ENCODE results near the gene COL4A2.

The COL4A2 gene

DNA sequence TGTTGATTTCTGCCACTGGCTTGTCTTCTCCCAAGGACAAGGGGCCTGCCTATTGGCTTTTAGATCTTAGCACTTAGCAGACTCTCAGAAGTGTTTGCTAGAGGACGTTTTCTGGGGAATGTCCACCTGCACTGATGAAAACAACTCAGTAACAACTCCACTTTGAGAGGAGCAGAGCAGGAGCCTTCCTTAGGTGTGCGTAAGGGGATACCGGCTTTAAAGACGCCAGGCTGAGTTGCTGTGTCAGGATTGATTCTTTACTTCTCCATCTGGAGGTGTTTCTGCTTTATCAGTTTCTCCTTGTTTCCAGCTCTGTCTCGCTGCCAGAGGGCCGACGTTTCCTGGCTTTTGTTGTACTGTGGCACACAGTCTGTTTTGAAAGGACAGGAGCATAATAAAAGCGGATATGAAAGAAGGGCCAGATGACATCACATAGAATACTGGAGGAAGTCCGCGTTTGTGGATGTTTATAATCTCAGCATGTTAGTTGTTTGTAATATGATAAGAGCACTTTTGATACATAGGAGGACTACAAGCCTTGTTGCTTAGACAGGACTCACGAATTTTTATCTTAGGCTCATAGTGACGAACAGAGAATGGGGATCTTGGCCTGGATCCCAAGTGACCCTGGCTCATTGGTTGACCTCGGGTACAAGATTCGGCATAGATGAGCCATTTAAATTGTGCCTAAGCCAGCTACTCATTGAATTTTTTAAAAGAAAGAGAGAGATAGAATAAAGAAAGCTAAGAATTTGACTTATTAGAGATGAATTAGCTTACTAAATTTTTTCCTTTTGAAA lies 34.6 kb downstream of the COL4A2 start:
- no peak for DNase-seq

DNA sequence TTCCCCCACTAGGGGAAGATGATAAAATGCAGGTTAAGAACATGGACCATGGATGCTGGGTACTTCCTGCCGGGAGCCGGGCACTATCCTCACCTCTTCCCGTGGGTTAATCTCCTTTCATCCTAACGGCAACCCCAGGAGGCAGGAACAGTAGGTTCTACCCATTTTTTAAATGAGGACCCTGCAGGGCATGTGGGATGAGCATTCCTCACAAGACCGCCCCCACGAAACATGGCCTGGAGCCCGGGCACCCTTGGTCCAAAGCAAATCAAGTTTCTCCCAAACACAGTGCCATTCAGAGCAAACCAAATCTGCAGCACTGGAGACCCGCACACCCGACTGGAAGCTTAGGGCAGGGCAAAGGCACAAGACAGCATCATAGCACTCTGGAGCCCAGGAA lies 35.4 kb downstream of the COL4A2 start:
- DNase-seq: no peak

DNA sequence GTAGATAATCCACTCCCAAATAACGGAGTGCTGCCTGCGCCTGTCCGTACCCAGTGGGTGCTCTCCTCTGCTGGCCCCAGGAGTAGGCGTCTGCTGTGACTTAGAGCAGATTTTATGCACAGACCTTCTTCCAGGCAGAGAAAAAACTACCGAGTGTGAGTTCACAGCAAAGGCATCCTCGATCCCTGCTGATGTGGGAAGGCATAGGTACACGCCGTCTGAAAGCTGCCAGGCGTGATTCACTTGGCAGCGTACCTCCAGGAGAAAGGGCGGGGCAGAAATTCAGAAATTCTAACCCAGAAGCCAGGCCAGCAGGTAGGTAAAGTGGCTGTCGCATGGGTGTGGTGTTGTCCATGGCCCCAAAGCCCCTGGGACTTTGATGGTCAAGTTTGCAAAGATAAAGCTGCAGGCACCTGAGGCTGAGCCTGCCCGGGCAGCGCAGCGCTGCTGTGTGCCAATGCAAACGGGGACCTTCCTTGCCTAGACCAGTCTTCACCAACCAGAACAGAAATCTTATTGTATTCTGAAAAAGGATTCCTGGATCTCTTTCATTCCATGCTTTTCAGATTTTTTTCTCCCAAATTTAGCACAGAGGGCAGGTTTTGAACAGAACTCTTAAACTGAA lies 36.3 kb downstream of the COL4A2 start:
- no peak for DNase-seq

DNA sequence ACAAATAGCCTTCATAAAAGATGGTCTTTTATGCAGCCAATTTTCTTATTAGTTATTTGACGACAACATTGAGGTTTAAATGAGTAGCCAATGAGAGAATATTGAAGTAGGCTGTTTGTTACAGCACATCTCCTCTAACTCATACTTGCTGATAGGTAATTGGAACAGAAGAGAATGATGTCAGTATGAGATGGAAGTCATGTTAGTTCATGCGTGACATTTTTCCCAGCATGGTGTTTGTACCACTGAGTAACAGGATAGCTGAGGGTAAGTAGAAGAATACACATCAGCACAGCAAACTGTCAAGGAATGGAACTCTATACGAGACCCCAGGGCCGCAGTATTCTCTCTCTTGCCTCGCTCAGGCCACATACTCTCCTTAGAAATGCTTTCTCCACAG lies 37.2 kb downstream of the COL4A2 start:
- no peak for DNase-seq

DNA sequence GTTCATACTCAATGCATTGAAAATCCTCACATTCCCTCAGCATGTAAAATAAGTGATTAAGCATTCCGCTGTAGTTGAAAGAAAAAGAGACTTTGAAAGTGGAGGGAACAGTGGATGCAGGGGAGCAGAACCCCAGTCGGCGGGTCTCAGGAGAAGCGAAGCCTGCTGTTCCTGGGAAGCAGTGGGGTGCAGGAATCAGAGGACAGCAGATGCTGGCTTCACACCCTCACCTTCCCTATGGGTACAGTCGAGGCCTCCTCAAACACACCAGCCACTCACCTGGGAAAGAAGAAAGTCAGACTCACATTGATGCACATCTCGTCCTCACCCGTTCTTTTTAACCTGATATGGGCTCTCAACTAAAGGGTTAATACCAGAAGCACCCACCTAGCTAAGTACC lies 38.2 kb downstream of the COL4A2 start:
- DNase-seq: no peak

DNA sequence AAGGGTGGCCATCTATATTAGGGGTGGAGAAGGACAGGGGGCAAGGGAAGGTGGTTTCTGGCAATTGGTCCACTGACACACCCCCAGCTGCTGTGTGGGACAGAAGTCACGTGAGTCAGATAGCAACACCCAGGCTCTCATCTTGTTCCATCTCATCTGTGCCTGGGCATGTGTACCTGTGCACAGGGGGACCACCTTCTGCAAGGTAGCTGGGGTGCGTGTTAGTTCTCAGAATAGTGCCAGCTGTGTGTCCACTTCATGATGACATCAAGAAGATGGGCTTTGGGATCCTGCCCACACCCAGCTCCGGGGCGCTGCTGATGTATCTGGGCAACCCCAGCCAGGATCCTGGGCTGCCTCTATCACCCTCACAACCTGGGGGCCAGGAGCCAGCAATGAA lies 38.6 kb downstream of the COL4A2 start:
- DNase-seq: no peak

DNA sequence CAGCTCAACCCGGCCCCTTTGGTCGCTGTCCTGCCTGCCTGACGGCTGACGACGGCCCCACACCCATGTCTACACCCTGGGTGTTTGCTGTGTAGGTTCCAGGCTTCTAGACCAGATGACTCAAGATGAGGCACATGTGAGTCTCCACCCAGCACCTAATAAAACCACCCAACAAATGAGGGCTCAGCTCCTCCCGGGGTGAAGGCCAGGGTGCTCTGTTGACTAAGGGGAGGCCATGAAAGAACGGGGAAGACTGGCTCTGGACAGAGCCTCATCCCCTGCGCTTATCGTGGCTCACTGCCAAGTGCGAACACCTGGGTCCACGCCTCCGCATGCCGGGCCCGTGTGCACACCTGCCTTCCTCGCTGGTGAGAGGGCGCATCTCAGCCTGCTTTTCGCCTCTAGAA lies 39.6 kb downstream of the COL4A2 start:
- DNase-seq: no peak

DNA sequence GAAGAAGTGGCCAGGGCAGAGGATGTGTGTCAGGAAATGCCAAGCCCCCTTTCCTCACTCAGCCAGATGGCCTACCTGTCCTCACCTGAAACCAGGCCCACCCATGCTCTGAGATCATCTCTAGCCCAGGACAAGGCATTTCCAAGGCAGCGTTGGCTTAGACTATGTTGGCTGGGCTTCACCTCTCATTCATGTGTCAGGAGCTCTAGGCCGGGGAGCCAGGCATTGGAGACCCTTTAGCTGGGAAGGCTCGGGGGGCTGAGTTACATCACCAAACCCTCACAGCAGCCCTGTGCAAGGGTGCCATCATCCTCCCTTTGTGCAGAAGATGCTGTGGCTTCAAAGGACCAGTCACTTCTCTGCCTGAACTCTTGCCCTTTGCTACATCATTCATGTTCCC lies 40.0 kb downstream of the COL4A2 start:
- no peak for DNase-seq

DNA sequence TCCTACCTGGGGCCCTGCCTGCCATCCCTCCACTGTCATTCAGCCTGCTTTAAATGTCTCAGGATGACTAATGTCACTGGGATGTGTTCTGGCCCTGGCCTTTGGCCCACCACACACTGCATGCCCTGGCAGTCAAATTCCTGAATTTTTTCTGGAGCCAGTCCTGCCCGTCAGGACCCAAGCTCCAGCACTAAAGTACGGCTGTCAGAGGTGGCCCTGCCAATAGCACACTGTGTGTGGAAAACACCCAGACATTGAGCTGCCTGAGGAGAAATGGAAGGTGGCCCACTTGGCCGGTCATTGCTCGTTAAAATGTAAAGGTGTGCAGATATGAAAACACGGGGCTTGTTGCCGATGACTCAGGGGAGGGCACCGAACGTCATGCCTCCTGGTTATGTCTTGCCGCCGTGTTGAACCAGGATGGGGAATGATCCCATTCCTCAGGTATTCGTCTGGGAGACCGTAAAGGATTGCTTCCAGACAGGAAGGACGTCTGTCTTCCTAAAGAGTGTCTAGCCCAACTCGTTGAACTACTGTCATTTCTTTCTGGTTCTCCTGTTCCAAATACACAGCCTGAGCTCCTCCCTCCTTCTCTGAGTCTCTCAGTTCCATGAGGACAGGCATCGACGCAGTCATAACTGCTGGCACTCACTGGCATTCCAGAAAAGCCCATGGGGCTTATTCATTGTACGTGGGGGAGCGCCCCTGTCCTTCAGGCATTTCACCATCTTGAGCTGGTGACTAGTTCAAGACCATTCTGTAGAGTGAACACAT lies 40.6 kb downstream of the COL4A2 start:
- no peak for DNase-seq

DNA sequence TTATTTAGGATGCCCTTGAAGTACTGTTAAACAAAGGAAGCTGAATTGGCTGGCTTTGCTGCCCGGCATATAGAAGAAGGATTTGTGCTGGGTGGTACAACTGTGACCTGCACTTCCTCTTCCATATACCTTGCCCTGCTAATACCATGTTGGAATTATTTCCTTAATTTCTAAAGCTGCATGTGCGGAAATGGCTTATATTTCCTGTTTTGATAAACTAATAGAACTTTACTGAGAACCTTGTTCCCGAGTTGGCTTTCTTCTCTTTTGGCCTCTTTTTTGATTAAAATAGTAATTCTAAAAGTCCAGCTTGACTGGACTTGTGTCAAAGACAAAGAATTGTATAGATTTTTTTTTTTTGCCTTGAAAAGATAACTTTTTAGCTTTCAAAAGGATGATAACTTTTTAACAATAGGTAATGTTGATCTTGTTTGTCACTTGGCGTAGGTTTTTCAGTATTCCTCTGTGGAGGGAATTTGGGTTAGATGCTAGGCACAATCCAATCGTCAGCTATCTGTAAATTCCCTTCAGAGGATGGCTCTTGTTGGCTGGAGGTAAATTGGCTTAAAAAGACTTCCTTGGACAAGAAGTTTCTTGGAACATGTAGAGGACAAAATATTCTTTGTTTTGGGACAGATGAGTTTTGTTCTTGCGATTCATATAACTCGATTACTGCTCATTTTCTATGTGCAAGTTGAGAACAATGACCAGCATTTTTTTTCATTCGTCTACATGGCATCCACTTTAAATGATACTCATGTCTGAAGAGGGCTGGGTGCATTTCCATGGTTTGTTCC lies 41.4 kb downstream of the COL4A2 start:
- DNase-seq: no peak

DNA sequence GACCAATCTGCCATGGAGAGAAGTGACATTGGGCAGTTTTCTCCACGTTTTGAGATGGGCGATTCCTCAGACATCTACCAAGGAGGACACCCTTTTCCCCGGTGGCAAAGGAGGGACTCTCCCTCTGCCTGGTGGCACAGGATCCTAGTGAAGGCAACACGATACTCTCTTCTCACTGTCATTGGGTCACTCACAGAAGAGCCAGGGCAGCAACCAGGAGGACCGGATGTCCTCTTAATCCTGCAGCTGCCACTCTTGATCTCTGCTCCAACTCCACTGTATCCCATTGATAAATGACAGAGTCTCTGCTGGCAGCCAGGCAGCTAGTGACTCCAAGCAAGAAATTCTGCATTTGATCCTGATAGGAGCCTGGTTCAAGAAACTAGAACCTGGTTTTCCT lies 42.2 kb downstream of the COL4A2 start:
- DNase-seq: no peak

DNA sequence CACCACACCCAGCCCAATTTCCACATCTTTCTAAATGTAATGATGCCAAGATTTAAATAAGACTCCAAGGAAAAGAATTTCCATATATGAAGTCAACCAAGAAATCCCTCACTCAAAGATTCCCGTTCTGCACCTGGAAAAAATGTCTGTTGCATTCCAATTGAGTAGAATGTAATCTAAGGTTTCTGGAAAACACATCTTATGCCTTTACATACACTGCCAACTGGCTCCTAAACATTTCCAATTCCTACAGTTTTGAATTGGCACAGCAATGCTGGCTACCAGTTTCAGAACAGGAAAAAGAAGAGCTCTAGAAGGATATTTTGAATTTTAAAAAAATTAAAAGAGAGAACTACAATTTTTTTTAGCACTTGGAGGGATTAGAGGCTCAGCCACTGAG lies 43.0 kb downstream of the COL4A2 start:
- no peak for DNase-seq

DNA sequence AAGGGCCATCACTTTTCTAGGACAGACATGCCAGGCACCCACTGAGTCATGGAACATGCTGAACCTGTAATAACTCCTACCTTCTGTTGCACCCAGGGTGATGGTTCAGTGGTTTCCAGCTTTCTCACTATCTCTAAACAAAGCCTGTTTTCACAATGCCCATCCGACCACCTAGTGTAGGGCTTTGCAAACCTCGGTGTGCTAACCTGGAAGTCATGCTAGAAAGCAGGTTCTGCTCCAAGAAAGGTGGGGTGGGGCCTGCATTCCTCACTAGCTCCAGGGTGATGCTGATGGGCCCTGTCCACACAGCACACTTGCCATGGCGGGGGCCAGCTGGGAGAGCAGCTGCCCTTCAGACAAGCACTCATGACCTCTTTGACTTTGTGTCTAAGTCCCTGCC lies 43.4 kb downstream of the COL4A2 start:
- no peak for DNase-seq

DNA sequence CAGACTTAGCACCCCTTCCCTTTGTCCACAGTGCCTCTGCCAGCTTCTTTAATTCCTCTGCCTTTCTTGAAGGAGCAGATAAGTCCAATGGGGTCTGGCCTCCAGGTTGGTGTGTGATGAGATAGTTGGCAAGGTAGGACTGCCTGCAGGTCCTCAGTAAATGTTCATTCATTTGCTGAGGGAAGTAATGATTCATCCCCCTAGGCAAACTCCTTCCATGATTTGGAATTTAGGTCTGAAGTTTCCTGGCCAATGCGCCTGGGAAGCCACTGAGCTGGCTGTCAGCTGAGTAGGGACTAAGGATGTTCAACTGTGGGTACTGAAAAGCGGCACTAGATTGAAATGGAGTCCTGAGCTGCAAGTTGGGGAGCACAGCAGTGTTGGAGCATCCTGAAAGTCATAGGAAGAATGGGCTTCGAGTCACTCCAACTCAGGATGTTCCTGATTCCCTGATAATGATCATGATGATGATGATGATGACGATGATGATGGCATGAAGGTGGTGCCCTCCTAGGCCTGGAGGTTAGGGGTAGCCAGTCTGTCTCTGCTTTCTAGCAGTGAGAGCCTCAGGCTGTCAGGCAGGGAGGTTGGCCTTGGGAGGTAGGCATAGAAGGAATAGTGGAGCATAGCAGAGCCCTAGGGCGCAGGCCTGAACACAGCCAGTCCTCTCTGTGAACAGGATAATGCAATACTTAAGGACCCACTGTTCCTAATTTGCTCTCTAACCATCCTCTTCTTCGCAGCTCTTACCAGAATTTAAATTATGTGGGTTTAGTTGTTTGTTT lies 44.7 kb downstream of the COL4A2 start:
- no peak for DNase-seq

DNA sequence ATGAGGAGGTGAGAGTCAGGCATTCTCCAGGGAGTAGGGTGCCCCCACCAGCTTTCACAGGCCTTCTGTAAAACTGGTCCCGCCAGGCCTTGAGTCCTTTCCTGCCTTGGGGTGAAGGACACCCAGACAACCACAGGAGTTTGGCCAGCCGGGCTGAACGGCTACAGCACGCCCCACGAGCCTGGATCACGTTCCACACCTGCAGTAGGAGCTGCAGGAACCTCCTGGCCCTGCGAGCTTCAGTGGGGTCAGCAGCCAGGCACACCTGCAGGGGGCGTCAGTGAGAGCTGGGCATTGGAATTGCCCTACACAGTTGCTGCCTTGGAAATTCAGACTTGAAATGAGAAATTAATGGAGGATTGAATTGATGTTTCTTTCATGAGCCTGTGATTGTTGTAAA lies 45.7 kb downstream of the COL4A2 start:
- no peak for DNase-seq

DNA sequence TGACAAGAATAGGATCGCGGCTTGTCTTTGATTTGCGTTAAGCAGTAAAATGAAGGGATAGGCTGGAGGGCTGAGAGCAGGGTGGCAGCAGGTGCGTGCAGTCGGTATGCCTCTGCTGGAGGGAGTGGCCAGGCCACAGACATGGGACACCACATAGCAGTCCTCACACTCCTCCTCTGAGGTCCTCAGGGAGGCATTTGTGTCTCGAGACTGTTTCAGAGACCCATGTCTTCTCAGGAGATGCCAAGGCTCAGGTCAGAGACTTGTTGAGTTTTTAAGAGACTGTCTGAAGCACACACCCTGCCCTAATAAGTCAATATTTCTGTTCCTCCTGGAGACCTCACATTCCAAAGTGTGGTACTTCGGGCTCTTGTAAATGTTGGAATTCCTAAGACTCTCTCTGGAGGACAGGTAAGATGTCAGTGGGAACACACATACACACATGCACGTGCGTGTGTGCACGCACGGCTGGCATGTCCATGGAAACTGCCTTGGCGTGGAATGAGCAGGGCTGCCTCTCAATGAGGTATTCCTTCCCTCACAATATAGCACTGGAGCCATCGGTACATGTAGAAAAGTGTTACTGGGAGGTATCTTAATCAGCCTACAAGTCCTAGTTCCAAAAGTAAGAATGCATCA lies 46.4 kb downstream of the COL4A2 start:
- no peak for DNase-seq

DNA sequence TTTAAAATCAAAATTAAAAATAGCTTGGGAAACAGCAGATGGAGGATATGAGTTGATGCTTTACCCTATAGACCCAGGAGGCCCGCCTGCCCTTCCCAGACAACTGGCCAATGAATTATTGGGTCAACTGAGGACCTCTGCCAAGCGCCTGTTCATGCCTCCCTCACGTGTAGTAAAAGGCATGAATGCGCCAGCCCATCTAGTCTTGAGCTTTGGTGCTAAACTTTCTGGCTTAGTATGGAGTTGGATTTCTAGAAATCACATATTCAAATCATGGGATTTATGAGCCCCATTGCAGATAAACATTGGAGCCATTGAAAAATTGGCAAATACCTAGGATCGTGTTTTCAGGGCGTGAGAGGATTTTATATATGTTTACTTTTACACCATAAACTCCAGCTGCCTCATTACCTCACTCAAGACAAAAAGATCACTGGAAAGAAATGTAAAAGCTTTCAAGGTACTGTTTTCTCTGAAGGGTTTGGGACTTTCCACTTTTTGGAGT lies 47.1 kb downstream of the COL4A2 start:
- no peak for DNase-seq

DNA sequence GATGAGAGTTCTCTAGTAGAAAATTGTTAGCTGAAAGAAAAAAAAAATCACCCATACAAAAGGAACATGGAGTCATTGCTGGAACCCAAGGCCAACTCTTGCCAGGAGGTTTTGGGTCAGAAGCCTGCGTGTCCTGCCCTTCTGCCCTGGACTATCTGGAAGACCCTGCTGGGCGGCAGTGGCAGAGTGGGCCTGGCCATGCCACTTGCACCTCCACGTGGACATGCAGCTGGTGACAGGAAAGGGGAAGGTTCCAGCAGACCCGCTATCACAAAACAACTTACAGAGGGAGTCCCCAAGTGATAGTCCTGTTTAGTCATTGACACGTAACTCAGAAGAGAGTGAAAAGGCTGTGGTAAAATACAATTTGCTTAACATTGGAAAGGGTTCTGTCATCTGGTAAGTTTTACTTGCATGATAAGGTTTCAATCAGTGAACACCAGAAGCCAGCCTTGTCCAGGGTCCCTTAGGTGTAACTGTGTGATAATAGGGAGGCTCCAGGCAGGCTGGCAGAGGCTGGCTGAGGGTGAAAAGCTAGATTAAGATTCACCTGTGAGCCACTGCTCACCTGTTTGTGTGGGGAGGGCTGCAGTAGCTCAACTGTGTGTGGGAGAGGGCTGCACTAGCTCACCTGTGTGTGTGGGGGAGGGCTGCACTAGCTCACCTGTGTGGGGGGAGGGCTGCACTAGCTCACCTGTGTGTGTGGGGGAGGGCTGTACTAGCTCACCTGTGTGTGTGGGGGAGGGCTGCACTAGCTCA lies 47.8 kb downstream of the COL4A2 start:
- DNase-seq: no peak

DNA sequence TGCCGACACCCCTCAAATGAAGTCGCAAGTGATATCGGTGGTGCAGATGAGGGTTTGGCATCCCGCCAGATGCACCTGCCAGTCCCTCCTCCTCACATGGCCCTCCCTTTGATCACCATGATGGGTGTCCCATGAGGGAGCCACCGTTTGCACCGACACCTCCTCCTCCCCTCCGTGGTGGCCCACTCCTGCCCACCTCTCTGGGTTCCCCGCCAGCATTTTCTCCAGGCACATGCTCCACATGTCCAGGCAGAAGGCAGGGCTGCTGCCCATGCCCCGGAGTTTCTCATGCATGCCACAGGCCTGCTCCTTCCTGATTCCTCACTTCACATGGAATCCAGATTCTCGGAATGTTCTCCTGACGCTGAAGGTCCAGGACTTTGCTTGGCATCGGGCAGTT lies 49.3 kb downstream of the COL4A2 start:
- no peak for DNase-seq

DNA sequence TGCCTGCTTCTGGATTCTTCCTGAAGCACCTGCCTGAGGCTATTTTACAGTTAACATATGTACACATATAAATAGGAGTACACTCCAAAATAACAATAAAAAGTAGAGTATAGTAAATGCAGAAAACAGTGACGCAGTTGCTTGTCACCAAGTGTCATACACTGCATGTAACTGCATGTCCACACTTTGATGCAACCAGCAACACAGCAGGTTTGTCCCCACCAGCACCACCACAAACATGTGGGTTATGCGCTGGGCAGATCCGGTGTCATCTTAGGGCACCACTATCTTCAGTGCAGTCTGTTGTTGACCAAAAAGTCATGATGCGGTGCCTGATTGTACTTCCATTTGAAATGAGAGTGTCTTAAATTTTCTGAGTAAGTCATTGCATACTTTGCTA lies 51.3 kb downstream of the COL4A2 start:
- DNase-seq: no peak

DNA sequence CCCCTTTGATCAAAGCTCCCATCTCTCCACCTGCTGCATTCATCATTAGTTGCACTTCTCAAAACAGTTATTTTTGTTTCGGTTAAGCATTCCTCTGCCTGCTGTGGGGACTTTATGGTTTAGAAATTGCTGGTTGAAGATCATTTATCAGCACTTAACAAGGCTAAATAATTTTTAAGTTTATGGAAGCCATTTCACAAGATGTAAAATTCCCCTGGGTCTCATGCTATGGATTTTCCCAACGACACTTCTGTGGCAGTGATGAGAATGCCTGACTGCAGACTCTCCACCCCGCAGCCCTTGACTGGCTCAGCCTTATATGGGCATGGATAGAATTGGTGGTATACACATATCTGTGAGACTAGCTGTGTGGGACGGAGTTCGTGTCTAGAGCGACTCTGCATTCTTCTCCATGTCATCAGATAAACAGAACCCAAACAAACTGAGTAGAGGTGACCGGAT lies 52.8 kb downstream of the COL4A2 start:
- DNase-seq: peak in 1 of 2 experiments; percentile 24
